SU-DHL-6 (cell line): Measurements from ENCODE around the gene SLC5A2.

ENCODE experiments used
- H2AFZ ChIP-seq: fragments of 200-600 bp; sonication (generic); 2 replicates; pipeline ENCODE4 v1.6.1; 2014; ENCODE audit warnings: low read depth, mild to moderate bottlenecking, moderate library complexity, mixed read lengths, antibody characterized with exemption, low read length; ENCODE audit not compliant: severe bottlenecking
- H3F3A ChIP-seq: fragments of 200-600 bp; shearing (Covaris generic); 2 replicates; pipeline ENCODE4 v1.6.0; 2016; ENCODE audit warnings: antibody characterized with exemption, mild to moderate bottlenecking; ENCODE audit not compliant: insufficient read depth
- H3K27ac ChIP-seq: fragments of 200-600 bp; sonication (generic); 2 replicates; pipeline ENCODE4 v1.5.1; 2016; ENCODE audit warnings: low read depth, mild to moderate bottlenecking, low read length, moderate library complexity, mixed read lengths
- H3K27me3 ChIP-seq: fragments of 200-600 bp; sonication (generic), shearing (Covaris generic); 2 replicates; pipeline ENCODE4 v1.6.0; 2014; ENCODE audit warnings: mild to moderate bottlenecking, low read length
- H3K36me3 ChIP-seq: fragments of 200-600 bp; sonication (generic); 2 replicates; pipeline ENCODE4 v1.6.1; 2014; ENCODE audit warnings: mild to moderate bottlenecking, low read length, mixed read lengths
- H3K4me2 ChIP-seq: fragments of 300-600, 200-600 bp; shearing (Covaris generic), sonication (generic); 2 replicates; pipeline ENCODE4 v1.6.0; 2014; ENCODE audit warnings: low read length, low read depth, mild to moderate bottlenecking; ENCODE audit not compliant: poor library complexity, severe bottlenecking
- H3K4me3 ChIP-seq: fragments of 200-600 bp; sonication (generic); 2 replicates; pipeline ENCODE4 v1.5.1; 2014; ENCODE audit warnings: antibody characterized with exemption, low read length, mild to moderate bottlenecking, mixed read lengths; ENCODE audit not compliant: insufficient read depth, poor library complexity, severe bottlenecking
- H3K79me2 ChIP-seq: fragments of 200-600 bp; sonication (generic); 2 replicates; pipeline ENCODE4 v1.6.1; 2014; ENCODE audit warnings: mild to moderate bottlenecking, low read length, moderate library complexity; ENCODE audit not compliant: insufficient read depth
- H3K9ac ChIP-seq: fragments of 200-600 bp; sonication (generic); 2 replicates; pipeline ENCODE4 v1.7.0; 2014; ENCODE audit warnings: mild to moderate bottlenecking, low read length
- H3K9me2 ChIP-seq: fragments of 200-600 bp; sonication (generic); replicated peaks from 2 replicates; pipeline ENCODE4 v1.6.1; 2014; ENCODE audit warnings: low read length; ENCODE audit not compliant: insufficient read depth
- H3K9me3 ChIP-seq: fragments of 200-600 bp; sonication (generic); 2 replicates; pipeline ENCODE4 v1.6.1; 2014; ENCODE audit warnings: low read length, mixed read lengths; ENCODE audit not compliant: insufficient read depth
- H4K20me1 ChIP-seq: fragments of 200-600 bp; sonication (generic); 2 replicates; pipeline ENCODE4 v1.6.1; 2014; ENCODE audit warnings: low read depth, mild to moderate bottlenecking, antibody characterized with exemption, low read length, moderate library complexity, mixed read lengths
- CTCF ChIP-seq: fragments of 200-600 bp; sonication (generic); IDR thresholded peaks from one replicate; pipeline ENCODE4 v1.5.1; 2017; ENCODE audit warnings: antibody characterized with exemption, mild to moderate bottlenecking, low read length, moderate library complexity; ENCODE audit not compliant: insufficient read depth, poor library complexity, severe bottlenecking
- EZH2phosphoT487 ChIP-seq: fragments of 200-600 bp; sonication (generic), shearing (Covaris generic); conservative IDR thresholded peaks from 2 replicates; pipeline ENCODE4 v1.6.1; 2018; ENCODE audit warnings: mild to moderate bottlenecking, antibody characterized with exemption, low read length, moderate library complexity, mixed read lengths

Gene SLC5A2

GRCh38 chr16:31474173-31474714 is 8.7 kb upstream of the SLC5A2 start:
- Histone ChIP-seq H3K27ac (no peak overlapping the region), H3K9me2 (no peaks in the 10 kb centered on the region), H3K4me2 (no peak overlapping the region), H3K27me3 (no peaks in the 10 kb centered on the region), H3K36me3 (no peaks in the 10 kb centered on the region), H2AFZ (no peak overlapping the region), H3K79me2 (no peaks in the 10 kb centered on the region), H3K9ac (no peak overlapping the region), H3F3A (no peaks in the 10 kb centered on the region), H4K20me1 (no peaks in the 10 kb centered on the region), H3K9me3 (no peaks in the 10 kb centered on the region), H3K4me3 (no peak overlapping the region)
- TF ChIP-seq CTCF (no peak), EZH2phosphoT487 (no peak)

- no peak overlapping the region for H3K4me2 ChIP-seq
- H2AFZ ChIP-seq: no peak overlapping the region
- no peaks in the 10 kb centered on the region for H3K27me3 ChIP-seq
- no peak overlapping the region for H3K4me3 ChIP-seq
- H4K20me1 ChIP-seq: no peaks in the 10 kb centered on the region
- no peak overlapping the region for H3K9ac ChIP-seq
- no peaks in the 10 kb centered on the region for H3K79me2 ChIP-seq
- H3F3A ChIP-seq: no peaks in the 10 kb centered on the region
- H3K9me3 ChIP-seq: no peaks in the 10 kb centered on the region
- no peak overlapping the region for H3K27ac ChIP-seq
- no peaks in the 10 kb centered on the region for H3K36me3 ChIP-seq
- TF ChIP-seq EZH2phosphoT487 (no peak), CTCF (no peak)
- H3K9me2 ChIP-seq: no peaks in the 10 kb centered on the region
Observed at GRCh38 chr16:31474773-31475738, 7.9 kb upstream of the SLC5A2 start.

- TF ChIP-seq CTCF (no peak), EZH2phosphoT487 (no peak)
- no peak overlapping the region for H3K4me3 ChIP-seq
- H3F3A ChIP-seq: no peaks in the 10 kb centered on the region
- no peaks in the 10 kb centered on the region for H3K27me3 ChIP-seq
- H3K9ac ChIP-seq: no peak overlapping the region
- no peak overlapping the region for H3K27ac ChIP-seq
- no peaks in the 10 kb centered on the region for H3K9me2 ChIP-seq
- no peaks in the 10 kb centered on the region for H3K36me3 ChIP-seq
- H4K20me1 ChIP-seq: no peaks in the 10 kb centered on the region
- H2AFZ ChIP-seq: no peak overlapping the region
- H3K9me3 ChIP-seq: no peaks in the 10 kb centered on the region
- no peak overlapping the region for H3K4me2 ChIP-seq
- no peaks in the 10 kb centered on the region for H3K79me2 ChIP-seq
Observed at GRCh38 chr16:31475946-31476302, 7.0 kb upstream of the SLC5A2 start.
